Activated T-helper 1 cell treated with anti-CD3 and anti-CD28 coated beads, Interleukin-2, amount 50 U/mL, for 16 hours (primary cell): ENCODE results near the gene TAS1R3.

Experiments
- DNase-seq, 2 donors: peaks; one replicate each; pipeline ENCODE4 v3.0.0-alpha.2; 2020; ENCODE audit warnings: low read depth in 1 of 2, low spot score in 1 of 2

Gene TAS1R3

DNA sequence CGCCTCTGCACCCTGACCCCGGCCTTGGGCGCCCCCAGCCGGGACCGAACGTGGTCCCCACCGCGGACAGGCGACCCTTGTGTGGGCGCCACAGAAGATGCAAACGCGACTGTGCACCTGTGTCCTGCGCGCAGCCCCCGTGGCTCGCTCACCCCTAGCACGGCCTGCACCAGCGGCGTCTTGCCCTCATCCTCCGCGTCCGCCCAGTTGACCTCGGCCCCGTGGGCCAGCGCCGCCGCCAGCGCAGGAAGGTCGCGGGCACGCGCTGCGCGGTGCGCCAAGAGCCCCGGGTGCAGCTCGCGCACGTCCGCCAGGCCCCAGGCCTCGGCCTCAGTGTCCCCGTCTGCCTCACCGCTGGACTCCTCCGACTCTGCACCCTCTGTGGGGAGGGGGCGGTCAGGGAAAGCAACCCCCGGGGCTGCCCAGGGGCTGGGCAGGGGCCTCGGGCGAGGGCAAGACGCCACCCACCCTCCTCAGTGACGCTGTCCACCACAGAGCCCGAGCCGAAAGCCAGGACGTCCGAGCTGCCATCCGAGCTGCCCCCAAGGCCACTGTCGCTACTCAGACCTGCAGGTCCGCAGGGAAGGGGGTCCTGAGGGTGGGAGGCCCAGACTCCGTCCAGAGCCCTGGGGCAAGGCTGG is 36.7 kb upstream of the TAS1R3 start:
- no peak for DNase-seq

DNA sequence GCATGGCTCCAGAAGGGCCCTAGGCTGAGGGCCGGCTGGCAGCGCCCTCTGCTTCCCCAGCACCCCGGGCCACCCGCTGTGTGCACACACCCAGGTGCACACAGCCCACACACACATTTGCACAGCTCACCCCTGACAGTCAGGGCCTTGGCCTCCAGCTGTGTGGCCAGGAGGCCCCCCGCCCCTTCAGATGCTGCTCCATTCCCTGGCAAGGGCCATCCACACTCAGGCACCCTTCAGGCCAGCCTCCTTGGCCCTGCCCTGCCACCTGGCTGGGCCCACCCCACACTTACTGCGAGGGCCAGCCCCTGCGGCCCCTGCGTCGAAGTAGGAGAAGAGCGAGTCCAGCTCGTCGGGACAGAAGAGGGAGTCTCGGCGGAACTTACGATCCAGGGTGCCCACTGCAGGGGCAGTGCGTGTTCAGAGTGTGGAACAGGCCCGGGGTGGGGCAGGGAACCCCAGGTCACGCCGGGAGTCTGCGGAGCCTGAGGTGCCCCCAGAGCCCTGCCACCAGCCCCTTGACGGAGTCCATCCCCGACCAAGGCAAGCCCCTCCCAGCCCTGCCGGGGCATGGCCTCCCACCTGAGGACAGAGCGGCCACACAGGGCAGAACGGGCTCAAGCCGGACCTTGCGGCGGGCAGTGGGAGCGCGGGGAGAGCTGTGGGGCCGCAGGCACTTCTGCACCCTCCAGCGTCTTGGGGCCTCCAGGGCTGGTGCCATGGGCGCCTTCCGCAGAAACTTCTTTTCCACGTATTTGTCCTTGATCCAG is 35.7 kb upstream of the TAS1R3 start:
- no peak for DNase-seq

DNA sequence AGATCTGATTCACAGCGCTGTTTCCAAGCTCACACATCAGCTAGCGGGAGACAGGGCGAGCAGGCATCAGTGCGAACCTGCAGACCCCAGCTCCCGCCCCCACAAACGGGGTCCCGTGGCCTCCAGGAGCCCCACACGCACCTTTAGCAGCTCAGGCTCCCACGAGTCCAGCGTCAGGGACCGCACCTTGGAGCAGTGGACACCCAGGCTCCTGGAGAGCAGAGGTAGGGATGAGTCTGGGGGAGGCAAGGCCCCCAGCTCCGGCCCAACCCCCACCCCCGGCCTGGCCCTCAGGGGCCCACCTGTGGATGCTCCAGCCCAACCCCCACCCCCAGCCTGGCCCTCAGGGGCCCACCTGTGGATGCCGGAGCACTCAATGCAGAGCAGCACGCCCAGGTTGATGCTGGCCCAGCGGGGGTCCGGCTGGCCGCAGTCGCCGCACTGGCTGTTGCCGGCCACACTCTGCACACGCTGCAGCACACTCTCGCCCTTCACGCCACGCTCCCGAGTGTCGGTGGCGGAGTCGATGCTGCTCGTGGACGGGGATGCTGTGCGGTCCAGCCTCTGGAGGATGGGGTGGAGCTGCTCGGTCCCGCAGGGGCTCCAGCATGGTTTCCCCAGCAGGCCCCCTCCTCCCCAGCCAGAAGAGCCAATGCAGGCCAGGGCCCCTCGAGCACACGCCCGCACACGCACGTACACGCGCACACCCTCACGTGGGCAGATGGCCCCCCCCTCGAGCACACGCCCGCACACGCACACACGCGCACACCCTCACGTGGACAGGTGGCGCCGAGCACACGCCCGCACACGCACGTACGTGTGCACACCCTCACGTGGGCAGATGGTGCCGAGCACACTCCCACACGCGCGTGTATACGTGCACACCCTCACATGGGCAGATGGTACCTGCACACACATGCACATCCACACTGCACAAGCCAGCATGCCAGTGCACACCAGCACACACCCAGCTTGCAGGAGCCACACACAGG is 34.7 kb upstream of the TAS1R3 start:
- DNase-seq, result no peak

DNA sequence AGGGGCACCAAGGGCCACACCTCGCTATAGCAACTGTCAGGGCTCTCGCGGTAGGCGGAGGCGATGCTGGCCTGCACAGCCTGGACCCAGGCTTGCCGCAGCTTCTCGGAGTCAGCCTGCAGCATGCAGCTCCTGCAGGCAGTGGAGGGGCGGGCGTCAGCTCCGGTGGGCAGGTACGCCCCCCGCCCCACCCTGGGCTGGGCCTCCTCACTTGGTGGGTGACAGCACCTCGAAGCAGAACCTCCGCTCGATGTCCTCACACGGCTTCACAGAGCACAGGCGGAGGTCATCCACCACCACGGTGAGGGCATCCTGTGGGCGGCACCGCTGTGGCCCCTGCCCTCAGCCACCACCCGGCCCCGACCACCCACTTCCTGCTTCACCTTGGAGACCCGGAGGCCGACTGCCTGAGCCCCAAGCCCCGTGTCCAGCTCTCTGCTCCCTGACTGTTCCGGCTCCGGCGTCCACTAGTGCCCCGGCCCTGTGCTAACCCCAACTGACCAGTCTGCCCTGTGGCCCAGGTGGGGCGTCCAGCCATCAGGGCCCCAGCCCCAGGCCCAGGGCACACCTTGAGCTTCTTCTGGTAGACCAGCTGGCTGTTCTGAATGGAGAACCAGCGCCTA is 33.2 kb upstream of the TAS1R3 start:
- DNase-seq, result no peak

- no peak for DNase-seq
These were observed 32.0 kb upstream of the TAS1R3 start for GRCh38 chr1:1298861-1299685.

GRCh38 chr1:1299686-1300351 is 31.3 kb upstream of the TAS1R3 start:
- DNase-seq, result no peak

GRCh38 chr1:1300352-1300739 is 30.7 kb upstream of the TAS1R3 start:
- DNase-seq, result no peak

DNA sequence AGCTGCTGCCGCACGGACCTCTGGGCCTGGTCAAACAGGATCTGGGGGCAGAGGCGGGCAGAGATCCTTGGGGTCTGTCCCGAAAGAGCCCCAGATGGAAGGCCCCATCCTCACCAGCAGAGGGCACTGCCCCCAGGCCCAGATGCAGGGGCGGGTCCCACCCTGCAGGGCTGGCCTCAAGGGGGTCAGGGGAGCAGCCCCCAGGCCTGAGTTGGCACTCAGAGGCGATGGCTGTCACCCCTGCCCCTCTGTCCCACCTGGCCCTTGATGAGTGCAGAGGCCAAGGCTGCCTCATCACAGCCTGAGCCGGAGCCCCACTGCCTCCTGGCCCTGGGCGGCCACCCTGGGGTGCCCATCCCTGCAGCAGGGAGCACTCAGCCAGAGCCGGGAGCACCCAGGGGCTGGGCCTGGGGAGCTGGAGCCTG is 29.1 kb upstream of the TAS1R3 start:
- DNase-seq, result no peak

GRCh38 chr1:1302951-1303509 is 28.1 kb upstream of the TAS1R3 start:
- DNase-seq, result no peak

DNA sequence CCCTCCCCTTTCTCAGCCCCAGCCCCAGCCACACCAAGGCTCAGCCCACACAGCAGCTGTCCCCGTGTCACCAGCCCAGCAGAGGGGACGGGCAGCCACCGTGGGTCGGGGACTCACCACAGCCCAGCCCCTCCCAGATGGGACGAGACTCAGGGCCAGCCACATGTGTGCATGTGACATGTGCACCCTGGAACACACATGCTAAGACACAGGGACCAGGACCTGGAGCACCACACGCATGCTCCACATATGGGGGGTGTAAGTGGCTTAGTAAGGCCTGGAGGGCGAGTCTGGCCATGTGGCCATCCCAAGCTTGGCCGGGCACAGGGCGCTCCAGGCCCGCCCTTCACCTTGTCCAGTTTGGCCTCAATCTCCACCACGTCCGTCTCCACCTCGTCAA is 27.3 kb upstream of the TAS1R3 start:
- no peak for DNase-seq

DNA sequence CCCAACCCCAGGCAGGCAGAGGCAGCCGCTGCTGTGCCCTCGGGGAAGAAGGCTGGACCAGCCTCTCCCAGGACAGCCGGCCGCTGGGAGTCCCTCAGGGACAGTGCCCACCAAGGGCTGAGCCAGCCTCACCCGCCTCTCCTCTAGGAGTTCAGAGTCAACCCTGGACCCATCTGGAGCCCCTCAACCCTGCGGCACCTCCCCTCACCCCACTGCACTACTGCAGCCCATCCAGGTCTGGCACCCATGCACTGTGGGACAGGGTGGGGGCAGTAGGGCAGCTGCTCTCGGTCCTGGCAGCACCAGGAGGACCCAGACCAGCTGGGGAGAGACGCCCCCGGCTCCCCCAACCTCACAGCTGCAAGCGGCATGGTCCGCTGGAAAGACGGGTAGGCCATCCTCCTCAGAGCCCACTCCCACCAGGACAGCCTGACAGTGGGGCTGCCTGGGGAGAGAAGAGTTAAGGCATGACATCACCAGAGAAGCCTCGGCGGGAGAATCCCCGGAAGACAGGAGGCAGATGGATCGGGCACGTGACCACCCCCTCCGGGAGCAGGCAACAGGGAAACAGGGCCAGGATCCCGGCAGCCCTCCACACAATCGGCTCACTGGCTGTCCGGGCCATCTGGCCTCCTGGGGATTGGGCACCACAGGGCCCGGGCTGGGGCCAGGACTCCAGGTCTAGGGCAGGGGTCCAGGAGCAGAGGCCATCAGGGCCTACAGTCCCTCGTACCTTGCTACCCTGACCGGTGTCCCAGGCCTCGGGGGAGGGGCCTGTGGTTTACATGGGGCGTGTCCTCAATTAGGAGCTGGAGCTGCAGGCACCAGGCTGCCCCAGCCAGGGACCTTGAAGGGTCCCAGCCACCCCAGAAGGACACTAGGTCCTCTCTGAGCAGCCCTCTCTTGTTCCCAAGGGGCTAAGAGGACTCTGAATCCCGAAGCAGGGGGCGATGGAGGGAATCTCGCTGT is 26.5 kb upstream of the TAS1R3 start:
- DNase-seq, result no peak

GRCh38 chr1:1305300-1306069 is 25.6 kb upstream of the TAS1R3 start:
- DNase-seq, result peak; percentile 39 to 50

- DNase-seq, result no peak
These were observed 24.9 kb upstream of the TAS1R3 start for GRCh38 chr1:1306070-1306660.

DNA sequence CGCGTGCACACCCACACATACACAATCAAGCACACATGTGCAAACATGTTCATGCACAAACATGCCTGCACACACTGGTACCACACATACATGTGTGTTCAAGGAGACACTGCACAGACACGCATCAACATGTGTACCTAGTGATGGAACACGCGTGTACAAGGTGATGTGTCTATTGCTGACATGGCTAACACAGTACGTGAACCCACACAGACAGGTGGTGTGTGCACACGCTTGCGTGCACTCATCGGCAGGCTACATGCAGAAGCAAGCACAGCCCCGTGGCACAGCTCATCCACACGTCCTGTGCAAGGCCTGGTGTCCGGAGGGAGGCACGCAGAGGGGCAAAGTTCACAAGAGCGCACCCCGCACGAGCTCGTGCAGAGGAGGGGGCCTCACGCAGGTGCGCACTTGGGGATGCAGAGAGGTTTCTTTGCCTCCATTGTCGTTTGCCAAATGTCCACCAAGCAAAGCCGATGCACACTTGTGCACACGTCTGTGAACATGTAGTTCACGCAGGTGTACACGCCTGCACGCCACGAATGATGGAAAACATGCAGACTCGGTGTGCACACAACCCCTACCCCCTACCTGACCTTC is 24.3 kb upstream of the TAS1R3 start:
- no peak for DNase-seq

DNA sequence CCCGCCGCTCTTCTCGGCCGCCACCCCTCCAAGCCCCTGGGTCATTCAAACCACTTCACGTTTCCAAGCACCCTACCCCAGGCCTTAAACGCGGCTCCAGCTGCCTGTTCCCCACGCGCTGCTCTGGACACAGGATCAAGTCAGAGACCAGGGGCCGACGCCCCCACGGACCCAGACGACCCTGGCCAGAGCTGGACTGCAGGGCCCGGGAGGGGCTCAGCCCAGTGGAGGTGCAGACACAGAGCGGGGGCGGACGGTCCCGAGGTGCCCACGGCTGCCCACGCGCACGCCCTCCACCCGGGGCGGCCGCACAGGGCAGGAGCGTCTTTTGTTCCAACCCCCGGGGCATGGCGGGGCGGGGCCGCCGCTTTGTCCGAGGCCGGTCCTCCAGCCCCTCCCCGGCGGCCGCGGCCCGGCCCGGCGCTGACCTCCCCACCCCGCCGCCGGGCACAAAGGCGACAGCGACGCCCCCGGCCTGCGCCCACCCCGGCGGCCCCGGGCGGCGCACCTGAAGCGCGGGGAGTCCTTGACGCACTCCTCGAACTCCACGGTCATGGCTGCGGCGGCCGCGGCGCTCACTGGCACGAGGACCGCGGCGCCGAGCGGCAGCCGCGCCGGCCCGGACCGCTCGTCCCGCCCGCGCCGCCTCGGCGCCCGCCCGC is 23.7 kb upstream of the TAS1R3 start:
- DNase-seq, result no peak
